GOT3 (cell line): ENCODE measurements around the gene TRMT61A.

Experiments
- DNase-seq: peaks from one replicate; lab custom pipeline; 2025; ENCODE audit warnings: mixed read lengths; lab: John Stamatoyannopoulos, UW

TRMT61A gene

DNA sequence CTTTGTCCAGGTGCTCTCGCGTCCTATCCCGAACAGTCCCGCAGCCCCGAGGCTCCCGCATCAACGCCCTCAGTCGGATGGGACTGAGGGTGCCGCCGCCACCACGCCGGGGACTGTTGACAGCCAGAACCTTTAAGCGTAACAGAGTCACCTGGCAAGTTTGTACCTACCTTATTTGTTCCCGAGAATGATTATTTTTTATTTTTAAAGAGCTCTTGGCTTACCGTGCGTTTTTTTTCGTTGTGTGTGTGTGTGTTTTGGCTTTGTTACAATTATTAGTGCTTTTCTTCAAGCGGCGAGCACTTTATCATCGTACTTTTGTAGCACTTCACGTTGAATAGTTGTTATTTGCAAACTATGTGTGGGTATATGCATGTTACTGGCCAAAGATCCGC lies 34.2 kb downstream of the TRMT61A start:
- no peak for DNase-seq

DNA sequence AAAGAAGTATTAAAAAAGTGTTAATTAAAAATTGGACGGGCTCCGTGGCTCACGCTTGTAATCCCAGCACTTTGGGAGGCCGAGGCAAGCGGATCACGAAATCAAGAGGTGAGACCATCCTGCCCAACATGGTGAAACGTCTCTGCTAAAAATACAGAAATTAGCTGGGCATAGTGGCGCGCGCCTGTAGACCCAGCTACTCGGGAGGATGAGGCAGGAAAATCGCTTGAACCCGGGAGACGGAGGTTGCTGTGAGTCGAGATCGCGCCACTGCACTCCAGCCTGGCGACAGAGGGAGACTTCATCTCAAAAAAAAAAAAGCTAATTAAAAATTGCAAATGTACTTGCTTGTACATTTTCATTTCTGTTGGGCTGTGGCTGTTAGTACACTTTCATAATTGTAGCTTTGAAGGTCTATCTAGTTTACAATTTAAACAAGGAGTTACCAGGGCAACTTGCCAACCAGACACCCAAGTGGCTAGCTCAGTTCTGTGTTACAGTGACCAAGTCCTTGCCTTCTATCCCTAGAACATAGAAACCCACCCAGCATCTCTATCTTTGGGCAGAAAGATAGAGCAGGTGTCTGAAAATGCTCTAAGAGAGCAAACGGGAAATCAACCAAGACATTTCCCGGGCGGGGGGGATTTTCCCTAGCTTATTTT lies 35.0 kb downstream of the TRMT61A start:
- no peak for DNase-seq

DNA sequence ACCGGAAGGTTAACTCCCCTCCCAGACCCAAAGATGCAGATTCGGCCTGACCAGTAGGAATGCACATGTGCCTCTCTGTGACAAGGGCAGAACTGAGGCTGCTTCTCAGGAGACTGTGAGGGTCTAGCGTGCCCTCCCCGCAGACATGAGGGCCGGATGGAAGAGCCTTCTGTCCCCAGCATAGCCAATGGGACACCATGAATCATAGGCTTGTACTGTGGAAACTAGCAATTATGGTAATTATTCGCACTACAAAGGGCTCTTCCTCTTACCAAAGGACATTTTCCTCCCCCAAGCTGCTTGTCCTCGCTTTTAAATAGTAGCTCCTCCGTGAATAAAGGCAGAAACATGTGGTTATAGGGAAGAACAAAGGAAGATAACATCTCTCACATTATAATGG lies 40.0 kb downstream of the TRMT61A start:
- no peak for DNase-seq

DNA sequence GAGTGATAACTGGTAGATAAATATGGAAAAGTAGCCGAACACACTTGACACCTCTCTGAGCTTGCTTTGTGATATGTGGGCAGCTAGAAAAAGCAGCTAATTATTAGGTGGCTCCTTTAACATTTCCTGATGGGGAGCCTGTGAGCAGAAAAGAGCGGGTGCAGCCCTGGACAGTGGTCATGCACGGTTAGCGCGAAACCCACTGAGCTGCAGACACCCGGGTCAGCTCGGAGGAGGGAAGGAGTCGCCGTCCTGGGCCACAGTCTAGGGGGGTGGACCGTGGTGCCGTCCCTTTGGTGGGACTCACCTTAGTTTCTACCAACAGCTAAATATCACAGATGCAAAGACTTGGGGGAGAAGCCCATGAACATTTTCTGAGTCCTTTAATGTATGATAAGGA lies 40.4 kb downstream of the TRMT61A start:
- DNase-seq = no peak

DNA sequence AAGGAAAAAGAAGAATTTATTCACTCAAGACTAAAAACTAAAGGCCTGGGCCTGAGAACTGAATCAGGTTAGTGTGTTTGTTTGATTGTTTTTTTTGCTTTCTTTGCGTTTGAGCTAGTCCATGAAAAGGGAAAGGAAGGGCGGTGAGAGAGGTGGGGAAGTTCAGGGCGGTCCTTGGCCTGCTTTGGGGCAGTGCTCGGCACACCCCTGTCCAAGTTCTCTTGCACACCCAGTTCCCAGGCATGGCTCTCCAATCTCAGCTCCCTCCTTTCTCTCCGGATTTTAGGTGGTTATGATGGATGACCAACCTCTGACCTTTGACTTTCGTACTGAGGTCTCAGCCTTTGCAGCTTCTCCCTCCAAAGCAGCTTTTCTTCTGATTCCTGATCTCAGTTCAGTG lies 45.1 kb downstream of the TRMT61A start:
- no peak for DNase-seq

DNA sequence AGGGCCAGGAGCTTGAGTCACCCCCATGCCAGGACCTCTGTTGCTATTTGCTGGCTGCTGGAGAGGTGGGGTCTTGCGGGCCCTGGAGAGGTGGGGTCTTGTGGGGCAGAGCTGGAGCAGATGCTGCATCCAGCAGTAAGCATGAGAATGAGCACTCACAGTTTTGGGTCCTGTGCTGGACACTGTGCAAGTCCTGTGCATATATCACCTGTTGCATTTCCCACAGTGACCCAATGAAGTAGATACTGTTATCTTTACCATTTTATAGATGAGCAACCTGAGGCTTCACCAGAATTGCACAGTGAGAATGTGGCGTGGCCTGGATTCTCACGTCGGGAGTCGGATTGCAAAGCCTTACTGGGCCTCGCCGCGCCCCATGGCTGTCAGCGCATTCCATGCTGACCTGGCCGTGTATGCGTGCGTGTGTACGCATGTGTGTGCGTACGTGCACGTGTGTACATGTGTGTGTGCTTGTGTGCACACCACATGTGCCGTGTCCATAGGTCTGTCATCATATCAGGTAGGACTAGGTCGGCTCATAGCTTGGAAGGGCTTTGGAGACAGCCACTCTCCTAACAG lies 45.8 kb downstream of the TRMT61A start:
- no peak for DNase-seq

DNA sequence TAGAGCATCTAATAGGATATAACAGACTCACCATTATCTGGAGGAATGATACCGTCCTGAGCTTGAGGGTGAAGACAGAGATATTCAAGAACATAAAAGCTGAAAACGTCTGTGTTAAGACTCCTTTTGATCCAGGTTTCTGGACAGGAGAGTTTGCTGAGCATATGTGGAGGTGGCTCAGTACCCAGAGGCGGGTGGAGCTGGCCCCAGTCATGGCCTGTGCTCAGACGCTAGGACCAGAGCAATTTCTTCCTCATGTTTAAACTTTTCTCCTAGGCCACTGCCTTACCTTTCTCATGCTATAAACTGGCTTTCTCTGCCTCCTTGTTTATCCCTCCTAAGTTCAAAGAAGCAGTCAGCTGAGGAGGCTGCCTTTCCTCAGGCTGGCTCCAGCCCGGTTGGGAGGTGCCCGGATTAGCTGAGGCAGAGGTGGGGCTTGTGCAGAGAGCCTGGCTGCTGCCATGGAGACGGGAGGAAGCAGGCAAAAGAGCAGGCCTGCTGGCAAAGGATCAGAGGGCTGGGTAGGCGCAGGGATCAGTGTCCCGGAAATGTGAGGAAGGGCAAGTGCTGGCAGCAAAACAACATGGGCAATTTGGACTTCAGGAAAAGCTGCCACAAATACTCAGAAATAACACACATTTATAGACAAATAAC lies 47.5 kb downstream of the TRMT61A start:
- no peak for DNase-seq

DNA sequence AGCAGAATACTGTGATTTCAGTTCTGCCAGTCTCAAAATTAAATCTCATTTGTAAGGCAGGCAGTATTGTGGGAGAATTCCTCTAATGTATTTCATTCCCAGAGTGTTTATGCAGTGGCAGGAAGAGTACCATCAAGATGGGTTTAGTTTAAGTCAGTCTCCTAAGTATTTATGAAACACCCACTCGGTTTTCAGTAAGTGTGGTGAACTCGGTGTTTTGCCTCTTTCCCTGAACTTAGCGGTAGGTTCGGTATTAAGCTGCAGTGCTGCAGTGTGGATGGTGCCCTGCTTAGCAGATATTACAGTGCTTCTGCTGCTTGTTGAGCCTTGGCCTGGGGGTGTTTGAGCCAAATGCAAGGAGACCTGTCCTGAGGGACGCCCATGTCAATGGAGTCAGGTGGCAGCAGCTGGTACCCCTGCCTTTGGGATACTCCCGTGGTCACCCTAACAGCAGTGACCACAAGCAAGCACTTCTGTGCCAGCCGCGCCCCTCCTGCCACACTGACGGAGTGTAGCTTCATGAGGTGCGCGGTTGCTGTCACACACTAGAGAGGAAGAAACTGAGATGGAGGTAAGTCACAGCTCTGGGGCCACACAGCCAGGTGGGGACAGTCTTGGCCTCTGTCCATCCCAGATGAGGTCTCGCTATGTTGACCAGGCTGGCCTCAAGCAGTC lies 49.5 kb downstream of the TRMT61A start:
- DNase-seq = no peak

DNA sequence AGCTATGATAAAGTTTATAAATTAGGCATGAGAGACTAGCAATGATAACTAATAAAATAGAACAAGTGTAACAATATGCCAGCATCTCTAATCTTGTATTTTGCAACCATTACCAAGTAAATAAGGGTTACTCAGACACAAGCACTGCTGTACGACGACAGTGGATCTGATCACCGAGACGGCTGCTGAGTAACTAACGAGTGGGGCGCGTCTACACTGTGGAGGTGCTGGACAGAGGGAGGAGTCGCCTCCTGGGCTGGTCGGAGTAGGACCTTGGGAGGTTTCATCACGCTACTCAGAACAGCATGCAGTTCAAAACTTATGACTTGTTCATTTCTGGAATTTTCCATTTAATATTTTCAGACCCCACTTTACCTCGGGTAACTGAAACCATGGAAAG lies 52.2 kb downstream of the TRMT61A start:
- DNase-seq = no peak

DNA sequence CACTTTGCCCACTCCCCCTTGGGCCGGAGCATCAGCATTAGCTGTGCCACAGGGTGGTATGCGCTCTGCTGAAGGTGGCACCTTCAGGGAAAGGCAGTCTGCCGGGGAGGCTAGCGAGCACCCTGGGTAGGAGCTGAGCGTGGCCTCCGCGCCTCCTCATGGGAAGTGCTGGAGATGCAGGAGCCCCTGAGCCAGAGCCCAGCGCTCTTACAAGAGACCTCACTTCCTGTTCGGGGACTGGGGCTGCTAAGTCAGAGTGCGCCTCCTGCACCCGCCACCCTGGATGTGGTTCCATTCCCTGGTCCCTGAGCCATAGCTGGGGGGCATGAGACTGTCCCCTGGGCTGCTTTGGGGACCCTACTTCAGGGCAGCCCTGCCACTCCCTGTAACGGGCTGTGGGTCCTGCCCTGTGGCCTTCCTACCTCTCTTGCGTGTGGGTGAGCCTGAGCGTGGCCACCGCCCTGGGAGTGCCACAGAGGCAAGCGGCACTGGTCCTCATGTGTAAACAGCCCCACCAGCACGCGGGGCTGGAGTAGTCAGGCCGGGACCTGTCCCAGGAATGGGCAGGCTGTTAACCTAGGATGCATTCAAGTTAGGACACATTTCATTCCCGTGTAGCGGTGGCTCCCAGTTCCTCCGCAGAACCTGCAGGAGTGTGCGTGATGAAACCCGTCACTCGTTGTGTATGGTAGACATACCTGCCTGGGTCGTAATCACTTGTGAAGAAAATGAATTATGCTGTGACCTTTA lies 53.1 kb downstream of the TRMT61A start:
- no peak for DNase-seq

DNA sequence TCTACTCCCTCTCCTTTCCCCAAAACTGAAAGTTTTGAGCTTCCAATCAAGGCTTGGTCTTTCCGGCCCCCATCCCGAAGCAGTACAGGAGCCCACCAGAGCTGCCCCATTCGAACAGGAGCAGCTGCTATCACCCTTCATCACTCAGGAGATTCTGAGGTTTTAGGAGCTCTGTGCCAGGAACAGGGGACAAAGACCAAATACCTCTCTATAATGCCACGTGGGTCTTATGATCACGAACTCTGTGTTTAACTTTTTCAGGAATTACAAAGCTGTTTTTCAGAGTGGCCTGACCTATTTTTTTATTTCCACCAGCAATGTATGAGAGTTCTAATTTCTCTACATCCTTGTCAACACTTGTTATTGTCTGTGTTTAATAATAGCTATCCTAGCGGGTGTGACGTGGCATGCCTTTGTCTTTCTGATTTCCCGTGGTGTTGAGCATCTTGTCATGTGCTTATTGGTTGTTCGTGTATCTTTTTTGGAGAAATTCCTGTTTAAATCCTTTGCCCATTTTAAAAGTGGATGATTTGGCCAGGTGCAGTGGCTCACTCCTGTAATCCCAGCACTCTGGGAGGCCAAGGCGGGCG lies 55.4 kb downstream of the TRMT61A start:
- no peak for DNase-seq
